Measurements from ENCODE around the gene PRMT2.

Gene PRMT2

DNA sequence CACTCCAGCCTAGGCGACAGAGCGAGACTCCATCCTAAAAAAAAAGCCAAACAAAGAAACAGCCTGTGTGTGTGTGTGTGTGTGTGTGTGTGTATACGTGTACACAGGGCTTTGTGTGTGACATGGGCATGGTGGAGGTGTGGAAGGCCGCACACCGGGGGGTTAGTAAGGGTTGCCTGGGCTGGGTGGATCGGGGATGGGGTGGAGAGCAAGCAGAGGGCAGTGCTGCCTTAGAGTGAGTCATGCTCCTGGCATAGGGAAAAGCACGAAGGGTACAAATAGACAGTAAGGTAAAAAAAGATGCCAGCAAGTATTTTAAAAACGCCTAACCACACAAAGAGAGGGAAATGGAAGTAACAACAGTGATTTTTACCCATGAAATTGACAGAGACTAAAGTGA, 6.2 kb downstream of the PRMT2 start:
- no peak for DNase-seq (ENCODE audit: low spot score)

DNA sequence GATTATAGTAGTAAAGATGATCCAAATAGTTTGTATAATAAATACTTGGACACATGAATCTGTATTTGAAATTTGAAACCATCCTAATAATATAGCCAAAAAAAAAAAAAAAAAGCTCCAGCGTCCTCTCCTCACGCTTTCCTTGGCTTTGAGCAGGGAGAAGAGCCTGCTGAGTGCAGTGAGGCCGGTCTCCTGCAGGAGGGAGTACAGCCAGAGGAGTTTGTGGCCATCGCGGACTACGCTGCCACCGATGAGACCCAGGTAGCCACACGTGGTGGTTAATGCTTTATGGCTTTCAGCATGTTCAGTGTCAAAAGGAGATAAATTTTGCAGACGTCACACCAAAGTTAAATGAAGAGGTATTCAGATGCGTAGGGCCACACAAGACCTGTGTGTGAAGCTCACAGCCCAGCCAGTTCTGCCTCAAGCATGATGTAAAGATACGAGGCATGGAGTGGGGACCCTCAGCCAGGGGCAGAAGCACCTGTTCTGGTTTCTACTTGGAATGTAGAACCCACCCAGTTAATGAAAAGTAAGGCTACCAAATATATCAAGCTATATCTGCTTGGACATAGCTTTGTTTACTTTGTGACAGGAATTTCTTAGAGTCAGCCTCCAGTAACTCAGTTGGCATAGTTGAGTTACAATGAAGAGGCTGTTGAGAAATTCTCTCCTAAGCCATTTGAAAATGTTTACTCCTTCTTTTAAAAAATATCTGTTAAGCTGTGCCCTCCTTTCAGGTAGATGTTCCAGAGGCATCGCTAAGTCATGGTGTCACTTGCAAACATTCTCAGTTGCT, 8.1 kb downstream of the PRMT2 start:
- no peak for DNase-seq (ENCODE audit: low spot score)

DNA sequence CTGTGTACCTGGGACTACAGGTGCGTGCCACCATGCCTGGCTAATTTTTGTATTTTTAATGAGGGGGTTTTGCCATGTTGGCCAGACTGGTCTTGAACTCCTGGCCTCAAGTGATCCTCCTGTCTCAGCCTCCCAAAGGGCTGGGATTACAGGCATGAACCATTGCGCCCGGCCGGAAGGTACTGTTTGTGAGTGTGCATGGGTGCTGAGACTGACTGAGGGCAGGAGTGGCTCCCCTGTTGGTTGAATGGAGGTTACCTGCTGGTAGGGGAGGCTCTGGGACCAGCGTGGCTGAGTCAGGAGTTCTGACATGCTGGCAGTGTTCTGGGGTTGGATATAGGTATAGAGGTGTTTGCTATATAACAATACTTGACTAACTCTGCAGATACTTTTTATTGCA, 10.4 kb downstream of the PRMT2 start:
- DNase-seq (ENCODE audit: low spot score), result no peak

DNA sequence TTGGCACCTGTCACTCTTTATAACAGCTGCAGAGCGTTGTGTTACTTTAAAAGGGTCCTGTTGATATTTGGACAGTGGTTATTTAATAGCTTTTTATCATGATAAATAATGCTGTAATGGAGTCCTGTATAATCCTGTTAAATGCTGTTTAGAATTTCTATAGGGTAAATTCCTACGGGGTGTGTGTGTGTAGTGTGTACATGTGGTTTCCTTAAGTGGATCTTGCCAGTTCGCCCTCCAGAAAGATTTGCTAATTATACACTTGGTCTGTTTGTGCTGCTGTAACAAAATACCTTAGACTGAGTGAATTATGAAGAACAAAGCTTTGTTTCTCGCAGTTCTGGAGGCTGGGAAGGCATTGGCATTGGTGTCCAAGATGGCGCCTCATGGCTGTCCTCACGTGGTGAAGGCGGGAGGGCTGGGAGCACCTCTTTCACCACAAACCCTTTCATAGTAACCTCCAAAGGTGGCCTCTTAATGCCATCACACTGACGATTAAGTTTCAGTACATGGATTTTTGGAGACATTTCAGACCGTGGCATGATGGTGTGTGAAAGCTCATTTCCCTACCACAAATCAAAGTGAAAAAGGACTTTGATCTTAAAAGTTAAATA, 11.2 kb downstream of the PRMT2 start:
- no peak for DNase-seq (ENCODE audit: low spot score)

DNA sequence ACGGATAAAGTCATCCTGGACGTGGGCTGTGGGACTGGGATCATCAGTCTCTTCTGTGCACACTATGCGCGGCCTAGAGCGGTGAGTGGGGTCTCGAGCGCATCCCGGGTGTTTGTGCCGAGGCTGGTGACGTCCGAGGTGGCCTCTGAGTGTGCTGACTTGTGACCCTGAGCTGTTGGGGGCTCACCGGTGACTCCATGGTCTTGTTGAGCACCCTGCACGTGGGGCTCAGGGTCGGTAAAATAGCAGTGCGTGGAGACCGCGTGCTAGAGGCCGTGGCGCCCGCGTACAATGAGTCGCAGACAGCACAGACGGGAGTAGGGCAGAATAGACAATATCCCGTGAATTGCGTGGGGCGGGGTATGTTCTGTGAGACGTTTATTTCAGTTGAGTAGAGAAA, 13.1 kb downstream of the PRMT2 start:
- DNase-seq (ENCODE audit: low spot score), result no peak

DNA sequence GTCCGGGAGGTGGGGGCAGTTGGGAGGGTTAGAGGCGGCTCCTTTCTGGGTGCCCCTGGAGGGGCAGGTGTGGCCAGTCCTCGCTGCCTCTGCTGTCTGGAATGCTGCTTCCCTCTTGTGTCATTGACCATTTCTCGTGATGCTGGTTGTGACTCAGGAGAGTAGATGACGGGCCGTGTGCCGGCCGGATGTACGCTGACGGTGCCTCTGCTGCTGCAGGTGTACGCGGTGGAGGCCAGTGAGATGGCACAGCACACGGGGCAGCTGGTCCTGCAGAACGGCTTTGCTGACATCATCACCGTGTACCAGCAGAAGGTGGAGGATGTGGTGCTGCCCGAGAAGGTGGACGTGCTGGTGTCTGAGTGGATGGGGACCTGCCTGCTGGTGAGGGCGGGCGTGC, 13.9 kb downstream of the PRMT2 start:
- no peak for DNase-seq (ENCODE audit: low spot score)

DNA sequence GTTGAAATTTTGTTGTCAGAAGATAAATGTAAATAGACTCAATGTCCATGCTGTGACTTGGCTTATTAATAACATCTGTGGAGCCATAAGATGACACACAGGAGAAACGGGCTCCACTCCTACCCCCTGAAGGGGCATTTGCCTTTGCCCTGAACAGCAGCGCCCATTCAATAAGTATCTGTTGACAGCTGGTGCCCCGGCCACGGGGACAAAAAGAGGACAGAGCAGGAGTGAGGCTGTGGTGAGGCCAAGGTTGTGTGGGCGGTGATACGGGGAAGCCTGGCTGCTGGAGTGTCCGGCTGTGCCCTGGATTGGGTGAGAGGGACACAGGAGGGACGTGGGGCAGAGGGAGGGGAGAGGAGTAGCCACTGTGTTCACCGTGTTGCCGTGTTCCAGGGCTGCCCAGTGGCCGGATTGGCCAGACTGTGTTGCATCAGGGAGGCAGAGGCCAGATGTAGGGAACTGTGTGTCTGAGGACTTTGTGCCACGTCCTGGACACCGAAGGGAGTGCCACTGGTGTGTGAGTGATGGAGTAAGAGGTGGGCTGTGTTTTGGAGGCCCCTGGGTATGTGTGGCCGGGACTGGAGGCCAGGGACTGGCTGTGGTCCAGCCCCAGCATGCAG, 15.1 kb downstream of the PRMT2 start:
- no peak for DNase-seq (ENCODE audit: low spot score)

DNA sequence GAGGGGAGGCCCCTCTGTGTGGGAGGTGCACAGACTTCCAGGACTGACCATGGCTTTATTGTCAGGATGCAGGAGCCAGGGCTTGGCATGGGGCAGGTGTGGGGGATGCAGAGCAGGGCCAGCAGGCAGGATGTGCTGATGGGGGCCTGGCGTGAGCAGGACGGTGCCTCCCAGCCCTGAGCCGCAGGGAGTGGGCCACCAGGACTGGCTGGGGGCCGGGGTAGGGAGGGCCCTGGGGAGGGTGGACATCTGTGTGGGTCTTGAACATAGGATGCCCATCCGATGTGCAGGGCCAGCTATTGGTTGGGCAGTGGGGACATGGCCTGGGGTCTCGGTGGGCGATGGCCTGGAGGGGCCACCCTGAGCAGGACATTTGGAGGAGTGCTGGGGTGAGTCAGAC, 15.6 kb downstream of the PRMT2 start:
- DNase-seq (ENCODE audit: low spot score), result no peak

DNA sequence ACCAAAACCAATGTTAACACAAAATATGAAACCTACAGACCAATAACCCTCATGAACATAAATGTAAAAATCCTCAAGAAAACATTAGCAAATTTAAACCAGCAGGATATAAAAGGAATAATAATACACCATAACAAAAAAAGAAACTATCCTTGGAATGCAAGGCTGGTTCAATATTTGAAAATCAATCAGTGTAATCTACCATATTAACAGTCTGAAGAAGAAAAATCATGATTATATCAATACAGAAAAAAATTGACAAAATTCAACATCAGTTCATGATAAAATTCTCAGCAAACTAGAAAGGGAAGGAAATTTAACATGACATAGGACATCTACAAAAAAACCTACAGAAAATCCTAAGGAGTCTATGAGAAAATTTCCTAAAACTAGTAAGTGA, 19.8 kb downstream of the PRMT2 start:
- no peak for DNase-seq (ENCODE audit: low spot score)

DNA sequence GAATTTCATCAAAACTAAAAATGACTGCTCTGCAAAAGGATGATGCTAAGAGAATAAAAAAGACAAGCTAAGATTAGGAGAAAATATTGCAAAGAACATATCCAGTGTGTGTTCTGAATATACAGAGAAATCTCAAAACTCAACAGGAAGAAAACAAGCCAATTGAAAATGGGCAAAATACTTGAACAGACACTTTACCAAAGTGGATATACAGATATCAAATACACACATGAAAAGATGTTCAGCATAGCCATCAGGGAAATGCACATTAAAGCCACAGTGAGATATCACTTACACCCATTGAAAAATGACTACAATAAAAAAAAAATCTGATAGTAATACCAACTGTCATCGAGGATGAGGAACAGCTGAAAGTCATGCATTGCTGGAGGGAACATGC, 21.3 kb downstream of the PRMT2 start:
- no peak for DNase-seq (ENCODE audit: low spot score)

DNA sequence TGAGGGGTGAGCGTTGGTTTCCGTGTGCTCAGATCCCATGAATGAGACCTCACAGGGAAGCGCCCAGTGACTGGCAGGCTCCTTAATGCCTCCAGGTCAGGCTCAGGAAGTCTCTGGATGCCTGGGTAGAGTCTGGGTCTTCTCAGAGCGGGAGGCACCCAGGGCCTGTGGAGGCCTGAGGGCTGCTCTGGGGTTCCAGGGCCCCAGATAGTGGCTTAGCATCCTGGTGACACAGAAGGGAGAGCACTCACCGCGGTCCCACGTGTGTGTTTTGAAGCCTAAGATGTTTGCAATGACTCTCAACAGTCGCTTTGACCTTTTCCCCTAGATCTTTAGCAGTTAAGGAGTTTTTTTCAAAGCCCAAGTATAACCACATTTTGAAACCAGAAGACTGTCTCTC, 25.0 kb downstream of the PRMT2 start:
- no peak for DNase-seq (ENCODE audit: low spot score)

DNA sequence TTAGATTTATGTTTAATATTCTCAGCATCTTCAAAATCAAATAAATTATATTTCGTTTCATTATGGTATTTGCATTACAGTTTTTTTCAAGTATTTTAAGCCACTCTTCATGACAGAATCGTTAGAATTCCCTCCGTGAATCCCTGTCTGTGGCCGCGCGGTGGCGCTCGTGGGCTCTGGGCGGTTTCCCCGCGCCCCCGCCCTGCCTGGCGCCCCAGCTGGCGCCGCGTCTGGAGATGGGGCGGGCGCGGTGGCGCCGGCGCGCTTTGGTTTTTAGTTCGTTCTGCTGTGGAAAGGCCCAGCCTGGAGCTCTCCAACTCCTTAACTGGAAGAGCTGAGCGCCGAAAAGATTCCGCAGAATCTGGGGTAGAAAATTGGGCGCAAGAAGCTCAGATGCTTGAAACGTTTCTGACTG, 25.7 kb downstream of the PRMT2 start:
- peak; percentile 95 for DNase-seq (ENCODE audit: low spot score)

DNA sequence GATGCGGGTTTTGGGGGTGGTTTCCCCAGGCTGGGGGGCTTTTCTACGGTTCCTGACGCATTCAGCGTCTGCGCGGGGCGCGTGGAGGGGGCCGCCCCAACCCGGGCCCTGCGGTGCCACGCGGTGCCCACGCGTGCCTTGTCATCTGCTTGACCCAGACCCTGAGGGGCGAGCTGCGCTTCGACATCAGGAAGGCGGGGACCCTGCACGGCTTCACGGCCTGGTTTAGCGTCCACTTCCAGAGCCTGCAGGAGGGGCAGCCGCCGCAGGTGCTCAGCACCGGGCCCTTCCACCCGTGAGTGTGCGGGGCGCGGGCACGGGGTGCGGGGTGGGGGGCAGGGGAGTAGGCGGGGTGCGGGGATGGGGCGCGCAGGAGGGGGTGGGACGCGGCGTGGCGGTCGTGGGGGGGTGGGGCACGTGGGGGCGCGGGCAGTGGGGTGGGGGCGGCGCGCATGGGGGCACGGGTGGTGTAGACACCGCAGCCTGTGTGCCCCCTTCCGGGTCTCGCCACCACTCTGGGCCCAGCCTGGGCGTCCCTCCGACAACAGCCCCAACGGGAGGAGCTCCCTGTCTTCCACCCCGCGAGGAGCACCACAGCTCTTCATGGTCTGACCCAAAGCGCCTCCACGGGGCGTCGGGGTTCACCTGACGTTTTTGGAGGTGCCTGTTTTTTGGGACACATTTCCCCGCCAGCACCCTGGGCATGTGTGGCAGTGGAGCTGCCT, 26.3 kb downstream of the PRMT2 start:
- no peak for DNase-seq (ENCODE audit: low spot score)

DNA sequence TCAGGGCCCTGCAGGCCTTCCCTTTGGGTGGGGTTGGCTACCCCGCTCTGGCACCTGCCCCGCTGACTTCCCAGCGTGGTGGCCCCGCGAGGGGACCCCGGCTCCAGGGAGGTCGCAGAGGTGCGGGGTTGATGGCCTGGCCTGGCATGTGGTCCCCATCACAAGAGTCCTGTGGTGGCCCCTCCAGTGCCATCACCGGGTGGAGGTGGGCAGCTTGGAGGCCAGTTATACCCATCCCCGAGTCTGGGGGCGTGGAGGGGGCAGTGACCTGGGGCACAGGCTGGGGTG, 26.8 kb downstream of the PRMT2 start:
- no peak for DNase-seq (ENCODE audit: low spot score)

DNA sequence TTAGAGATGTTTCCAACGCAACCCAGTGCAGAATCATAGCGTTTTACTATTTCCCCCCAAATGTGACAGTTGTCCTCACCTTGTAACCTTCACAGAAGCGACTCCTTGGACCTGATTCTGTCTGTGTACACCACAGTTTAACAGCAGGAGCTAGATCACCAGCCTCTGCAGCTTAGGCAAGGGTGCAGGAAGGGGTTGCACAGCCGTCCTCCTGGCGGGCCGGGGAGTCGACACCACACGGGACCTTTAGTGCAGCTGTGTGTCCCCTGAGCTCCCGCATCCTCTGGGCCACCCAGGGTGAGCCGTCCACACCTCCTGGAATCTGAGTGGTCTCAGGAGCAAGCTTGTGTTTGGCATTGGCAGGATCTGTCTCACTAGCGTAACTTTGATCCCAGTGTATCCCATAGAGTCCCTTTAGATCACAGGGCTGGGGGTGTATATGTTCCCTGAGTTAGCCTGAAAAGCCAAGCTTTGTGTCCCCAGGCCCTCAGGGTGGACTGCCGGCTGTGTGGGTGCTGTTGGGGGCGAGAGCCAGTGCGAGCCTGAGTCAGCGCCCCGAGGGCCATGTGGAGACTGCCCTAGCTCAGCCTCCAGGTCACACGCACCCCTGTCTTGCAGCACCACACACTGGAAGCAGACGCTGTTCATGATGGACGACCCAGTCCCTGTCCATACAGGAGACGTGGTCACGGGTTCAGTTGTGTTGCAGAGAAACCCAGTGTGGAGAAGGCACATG, 27.5 kb downstream of the PRMT2 start:
- DNase-seq (ENCODE audit: low spot score), result no peak

DNA sequence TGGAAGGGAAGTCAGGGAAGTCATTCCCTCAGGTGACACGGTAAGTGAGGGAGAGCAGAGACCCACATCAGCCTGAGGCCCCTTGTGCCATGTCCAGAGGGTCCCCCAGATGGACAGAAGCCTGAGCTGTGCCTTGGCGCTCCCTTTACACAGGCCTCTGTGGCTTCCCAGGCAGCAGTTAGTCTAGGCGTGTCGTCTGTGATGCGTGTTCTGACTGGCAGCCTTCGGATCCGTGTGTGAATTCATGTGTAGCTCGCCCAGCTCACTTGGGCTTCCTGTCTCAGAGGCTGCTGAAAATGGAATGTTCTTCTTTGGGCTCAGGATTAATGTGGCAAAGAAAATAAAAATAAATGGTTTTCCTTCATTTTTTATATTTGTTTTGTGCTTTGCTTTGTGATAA, 28.3 kb downstream of the PRMT2 start:
- no peak for DNase-seq (ENCODE audit: low spot score)

DNA sequence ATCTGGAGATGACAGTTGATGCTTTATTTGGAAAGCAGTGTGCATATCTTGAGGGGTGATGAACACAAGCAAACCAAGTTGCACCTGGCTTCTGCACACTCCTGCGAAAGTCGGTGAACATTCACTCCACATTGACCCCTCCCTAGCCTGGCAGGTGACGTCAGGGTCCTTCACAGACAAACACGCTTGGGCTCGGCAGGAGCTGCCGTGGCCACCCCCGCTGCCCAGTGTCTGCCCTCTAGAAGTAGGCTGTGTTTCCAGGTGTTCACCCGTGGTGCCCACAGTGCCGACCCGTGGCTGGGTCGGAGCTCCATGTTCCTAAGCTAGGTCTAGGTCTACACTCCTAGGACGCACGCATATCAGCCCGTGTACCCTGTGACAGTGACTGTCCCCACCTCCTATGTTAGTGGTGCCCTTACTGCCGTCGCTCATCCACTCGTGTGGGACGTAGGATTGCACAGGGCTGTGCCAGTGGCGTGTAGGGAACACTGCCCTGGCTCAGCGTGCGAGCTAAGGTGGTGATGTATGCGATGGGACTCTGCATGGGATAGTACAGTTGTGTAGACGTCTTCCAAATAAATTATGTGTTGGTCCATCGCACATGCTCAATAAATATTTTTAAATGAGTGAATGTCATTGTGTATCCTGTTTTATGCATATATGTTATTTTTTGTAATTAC, 29.0 kb downstream of the PRMT2 start:
- DNase-seq (ENCODE audit: low spot score), result no peak

DNA sequence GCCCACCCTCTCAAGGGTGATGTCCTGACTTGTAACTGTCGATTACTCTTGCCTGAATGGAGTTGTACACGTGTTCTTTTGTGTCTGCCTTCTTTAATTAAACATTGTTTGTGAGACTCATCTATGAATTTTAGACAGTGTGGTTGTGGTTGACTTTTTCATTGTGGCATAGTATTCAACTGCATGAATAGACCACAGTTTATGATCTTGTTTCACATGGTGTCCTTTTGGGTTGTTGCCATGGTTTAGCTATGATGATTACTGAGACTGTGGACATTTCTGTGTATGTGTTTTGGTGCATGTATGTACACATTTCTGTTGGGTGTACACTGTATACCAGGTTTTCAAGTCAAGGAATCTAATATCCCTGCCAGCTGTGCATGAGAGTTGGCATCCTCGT, 30.1 kb downstream of the PRMT2 start:
- no peak for DNase-seq (ENCODE audit: low spot score)

DNA sequence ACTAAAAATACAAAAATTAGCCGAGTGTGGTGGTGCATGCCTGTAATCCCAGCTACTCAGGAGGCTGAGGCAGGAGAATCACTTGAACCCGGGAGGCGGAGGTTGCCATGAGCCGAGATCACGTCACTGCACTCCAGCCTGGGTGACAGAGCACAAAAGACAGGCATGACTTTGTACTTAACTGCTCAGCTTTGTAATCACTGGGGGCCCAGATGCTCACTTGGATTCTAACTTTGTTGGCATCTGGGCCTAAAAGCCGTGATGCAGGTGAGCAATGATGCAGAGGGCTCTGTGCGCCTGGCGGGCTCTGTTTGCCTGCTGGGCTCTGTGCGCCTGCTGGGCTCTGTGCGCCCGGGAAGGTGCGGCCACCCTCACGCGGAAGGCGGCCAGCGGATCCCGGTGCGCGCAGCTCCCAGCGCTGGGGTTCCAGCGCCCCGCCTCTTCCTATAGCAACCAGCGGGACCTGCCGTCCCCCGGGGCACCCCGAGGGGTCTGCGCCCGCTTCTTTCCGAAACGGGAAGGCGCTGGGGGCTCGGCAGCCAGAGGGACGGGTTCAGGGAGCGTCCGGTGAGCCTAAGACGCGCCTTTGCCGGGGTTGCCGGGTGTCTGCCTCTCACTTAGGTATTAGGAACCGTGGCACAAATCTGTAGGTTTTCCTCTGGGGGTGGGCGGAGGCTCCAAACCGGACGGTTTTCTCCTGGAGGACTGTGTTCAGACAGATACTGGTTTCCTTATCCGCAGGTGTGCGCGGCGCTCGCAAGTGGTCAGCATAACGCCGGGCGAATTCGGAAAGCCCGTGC, 31.7 kb downstream of the PRMT2 start:
- peak; percentile 37 for DNase-seq (ENCODE audit: low spot score)

DNA sequence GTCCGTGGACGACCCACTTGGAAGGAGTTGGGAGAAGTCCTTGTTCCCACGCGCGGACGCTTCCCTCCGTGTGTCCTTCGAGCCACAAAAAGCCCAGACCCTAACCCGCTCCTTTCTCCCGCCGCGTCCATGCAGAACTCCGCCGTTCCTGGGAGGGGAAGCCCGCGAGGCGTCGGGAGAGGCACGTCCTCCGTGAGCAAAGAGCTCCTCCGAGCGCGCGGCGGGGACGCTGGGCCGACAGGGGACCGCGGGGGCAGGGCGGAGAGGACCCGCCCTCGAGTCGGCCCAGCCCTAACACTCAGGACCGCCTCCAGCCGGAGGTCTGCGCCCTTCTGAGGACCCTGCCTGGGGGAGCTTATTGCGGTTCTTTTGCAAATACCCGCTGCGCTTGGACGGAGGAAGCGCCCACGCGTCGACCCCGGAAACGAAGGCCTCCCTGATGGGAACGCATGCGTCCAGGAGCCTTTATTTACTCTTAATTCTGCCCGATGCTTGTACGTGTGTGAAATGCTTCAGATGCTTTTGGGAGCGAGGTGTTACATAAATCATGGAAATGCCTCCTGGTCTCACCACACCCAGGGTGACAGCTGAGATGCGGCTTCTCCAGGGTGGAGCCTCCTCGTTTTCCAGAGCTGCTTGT, 32.4 kb downstream of the PRMT2 start:
- no peak for DNase-seq (ENCODE audit: low spot score)
